DND-41 (cell line): ENCODE measurements around the gene MFRP.

Source experiments
- EZH2 ChIP-seq: IDR thresholded peaks from 3 replicates; pipeline ENCODE4 v1.6.1; 2012; ENCODE audit warnings: borderline replicate concordance, low read depth, mild to moderate bottlenecking, moderate library complexity, low read length, inconsistent platforms; ENCODE audit not compliant: severe bottlenecking
- TF ChIP-seq, protein P1 (sequence below): IDR thresholded peaks from 2 replicates; pipeline ENCODE4 v1.5.1; 2012; ENCODE audit warnings: borderline replicate concordance, low read length, moderate library complexity, mild to moderate bottlenecking; ENCODE audit not compliant: poor library complexity, severe bottlenecking; ENCODE audit errors: extremely low read depth

DNA sequence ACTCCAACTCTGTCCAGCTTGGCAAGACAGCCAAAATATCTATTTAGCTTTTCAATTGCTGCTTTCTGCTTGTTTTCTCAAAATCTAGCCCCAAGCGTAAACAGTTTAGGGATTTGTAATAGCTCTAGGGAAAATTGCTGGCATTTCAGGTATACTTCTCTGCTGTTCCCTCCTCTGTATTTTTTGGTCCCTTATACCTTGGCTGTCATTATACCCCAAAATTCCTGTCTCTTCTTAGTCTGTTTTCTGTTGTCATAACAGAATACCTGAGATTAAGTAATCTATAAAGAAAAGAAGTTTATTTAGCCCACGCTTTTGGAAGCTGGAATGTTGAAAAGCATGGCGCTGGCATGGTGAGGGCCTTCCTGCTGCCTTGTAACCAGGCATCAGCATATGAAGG lies 53.0 kb downstream of the MFRP start:
- TF ChIP-seq EZH2: no peak
- TF ChIP-seq, protein P1, sequence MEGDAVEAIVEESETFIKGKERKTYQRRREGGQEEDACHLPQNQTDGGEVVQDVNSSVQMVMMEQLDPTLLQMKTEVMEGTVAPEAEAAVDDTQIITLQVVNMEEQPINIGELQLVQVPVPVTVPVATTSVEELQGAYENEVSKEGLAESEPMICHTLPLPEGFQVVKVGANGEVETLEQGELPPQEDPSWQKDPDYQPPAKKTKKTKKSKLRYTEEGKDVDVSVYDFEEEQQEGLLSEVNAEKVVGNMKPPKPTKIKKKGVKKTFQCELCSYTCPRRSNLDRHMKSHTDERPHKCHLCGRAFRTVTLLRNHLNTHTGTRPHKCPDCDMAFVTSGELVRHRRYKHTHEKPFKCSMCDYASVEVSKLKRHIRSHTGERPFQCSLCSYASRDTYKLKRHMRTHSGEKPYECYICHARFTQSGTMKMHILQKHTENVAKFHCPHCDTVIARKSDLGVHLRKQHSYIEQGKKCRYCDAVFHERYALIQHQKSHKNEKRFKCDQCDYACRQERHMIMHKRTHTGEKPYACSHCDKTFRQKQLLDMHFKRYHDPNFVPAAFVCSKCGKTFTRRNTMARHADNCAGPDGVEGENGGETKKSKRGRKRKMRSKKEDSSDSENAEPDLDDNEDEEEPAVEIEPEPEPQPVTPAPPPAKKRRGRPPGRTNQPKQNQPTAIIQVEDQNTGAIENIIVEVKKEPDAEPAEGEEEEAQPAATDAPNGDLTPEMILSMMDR: no peak
